Kidney (tissue), 14 donors: ENCODE data around the gene DMWD. TPM values are rescaled to one million over a fixed set of nuclear protein-coding genes. Genes with fewer than 3 reads are reported as not detected.

Experiments used
- DNase-seq, 5 donors: peaks; one replicate each; pipeline ENCODE4 v3.0.0-alpha.2; 2013 to 2020
- FAIRE-seq: peaks from 2 replicates; lab custom pipeline; 2012; peaks lifted over from hg19 to GRCh38; lab: Jason Lieb, UNC
- H3K27ac ChIP-seq, 2 donors: one replicate each; pipeline ENCODE4 v1.7.0; 2013; ENCODE audit warnings: low read depth in 2 of 2, low read length in 2 of 2, inconsistent platforms in 1 of 2
- H3K27me3 ChIP-seq: one replicate; pipeline ENCODE4 v1.7.1; 2013; ENCODE audit warnings: low read length, inconsistent platforms; ENCODE audit not compliant: control insufficient read depth, insufficient read depth
- H3K36me3 ChIP-seq, 3 donors: one replicate each; pipeline versions ENCODE4 v1.7.0 to v1.7.1; 2013; ENCODE audit warnings: low read length in 3 of 3, control low read depth in 1 of 3, inconsistent platforms in 1 of 3; ENCODE audit not compliant: insufficient read depth in 3 of 3, control insufficient read depth in 2 of 3
- H3K4me1 ChIP-seq, 3 donors: one replicate each; pipeline versions ENCODE4 v1.7.0 to v1.7.1; 2013; ENCODE audit warnings: low read length in 3 of 3, inconsistent platforms in 1 of 3, low read depth in 1 of 3; ENCODE audit not compliant: control insufficient read depth in 2 of 3, insufficient read depth in 2 of 3
- H3K4me3 ChIP-seq, 3 donors: one replicate each; pipeline versions ENCODE4 v1.7.0 to v1.8.1; 2013; ENCODE audit warnings: low read length in 3 of 3, control low read depth in 1 of 3, inconsistent platforms in 1 of 3
- H3K9ac ChIP-seq, 3 donors: one replicate each; pipeline versions ENCODE4 v1.7.0 to v1.7.1; 2013; ENCODE audit warnings: low read length in 3 of 3, control low read depth in 1 of 3, inconsistent platforms in 1 of 3
- H3K9me3 ChIP-seq, 3 donors: one replicate each; pipeline versions ENCODE4 v1.7.0 to v1.7.1; 2013; ENCODE audit warnings: low read length in 3 of 3, control low read depth in 1 of 3, inconsistent platforms in 1 of 3; ENCODE audit not compliant: control insufficient read depth in 2 of 3, insufficient read depth in 1 of 3
- intact Hi-C: fragments of 100-400 bp; cut with DNase I; formaldehyde crosslinking; loops from one replicate; pipeline ENCODE4 v1.11.1; 2022
- polyA plus RNA-seq: library from polyadenylated mRNA; stranded (reverse); fragments of 350-450 nt; fragmentation: Illumina TruSeq; extraction: RNeasy Lipid Tissue Mini Kit (QIAGEN cat#74804); gene quantifications from one replicate; pipeline ENCODE4 v1.2.3, GENCODE V29; 2014; ENCODE audit warnings: low read depth, low replicate concordance; ENCODE audit not compliant: insufficient read depth
- total RNA-seq: library from RNA; stranded (reverse); fragmentation: NEBNext Ultra II Directional; extraction: Animal tissue kit (Norgen Biotek cat#: 25700); gene quantifications from one replicate; pipeline ENCODE4 v1.2.1, GENCODE V29; 2021
- TF ChIP-seq, protein P1 (sequence below): IDR thresholded peaks from 3 replicates; pipeline ENCODE4 v1.5.1; 2012; ENCODE audit warnings: mild to moderate bottlenecking, moderate library complexity, borderline replicate concordance; ENCODE audit not compliant: insufficient read depth; ENCODE audit errors: extremely low read depth
- donor health status: control.
- donor health status: control.
- donor health status: control.
- donor health status: control.
- donor health status: control.
- donor health status: DM: yes; HTN: yes; CAD: no.
- donor health status: Normal renal cell carcinoma (clear cell type).

The DMWD gene
- total and polyA plus RNA-seq, 2 donors from 2014 or later = 22.2 to 60.9 TPM

DNA sequence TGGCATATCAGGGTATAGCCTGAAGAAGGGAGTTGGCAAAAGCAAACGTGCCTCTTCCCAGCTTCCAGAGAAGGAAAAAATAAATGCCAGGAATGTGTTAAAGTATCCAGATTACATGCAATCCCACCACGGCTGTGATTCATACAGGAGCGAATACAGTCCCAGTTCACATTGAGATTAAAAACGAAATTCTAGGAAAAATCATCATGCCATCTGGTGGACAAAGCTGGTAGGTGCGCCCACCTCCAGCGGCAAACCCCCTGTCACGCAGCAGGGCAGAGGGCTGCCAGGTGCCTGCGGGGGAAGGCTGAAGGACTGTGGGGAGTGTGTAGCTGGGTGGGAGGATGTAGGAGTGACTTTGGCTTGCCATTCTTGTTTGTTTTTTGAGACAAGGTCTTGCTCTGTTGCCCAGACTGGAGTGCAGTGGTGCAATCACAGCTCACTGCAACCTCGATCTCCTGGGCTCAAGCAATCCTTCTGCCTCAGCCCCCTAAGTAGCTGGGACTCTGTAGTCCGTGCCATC is 6.4 kb upstream of the DMWD start:
- H3K27me3 ChIP-seq = no peaks in the 10 kb centered on the region
- H3K9me3 ChIP-seq = no peaks in the 10 kb centered on the region
- H3K36me3 ChIP-seq = no peaks in the 10 kb centered on the region
- no peak overlapping the region for H3K27ac ChIP-seq
- DNase-seq = peak in 4 of 5 donors; percentile 90 to 95 (median 90)
- no peak overlapping the region for H3K9ac ChIP-seq
- FAIRE-seq = peak; percentile 32
- no peak overlapping the region for H3K4me3 ChIP-seq
- intact Hi-C loops = no loop called here
- H3K4me1 ChIP-seq = no peaks in the 10 kb centered on the region
- TF ChIP-seq, protein P1, sequence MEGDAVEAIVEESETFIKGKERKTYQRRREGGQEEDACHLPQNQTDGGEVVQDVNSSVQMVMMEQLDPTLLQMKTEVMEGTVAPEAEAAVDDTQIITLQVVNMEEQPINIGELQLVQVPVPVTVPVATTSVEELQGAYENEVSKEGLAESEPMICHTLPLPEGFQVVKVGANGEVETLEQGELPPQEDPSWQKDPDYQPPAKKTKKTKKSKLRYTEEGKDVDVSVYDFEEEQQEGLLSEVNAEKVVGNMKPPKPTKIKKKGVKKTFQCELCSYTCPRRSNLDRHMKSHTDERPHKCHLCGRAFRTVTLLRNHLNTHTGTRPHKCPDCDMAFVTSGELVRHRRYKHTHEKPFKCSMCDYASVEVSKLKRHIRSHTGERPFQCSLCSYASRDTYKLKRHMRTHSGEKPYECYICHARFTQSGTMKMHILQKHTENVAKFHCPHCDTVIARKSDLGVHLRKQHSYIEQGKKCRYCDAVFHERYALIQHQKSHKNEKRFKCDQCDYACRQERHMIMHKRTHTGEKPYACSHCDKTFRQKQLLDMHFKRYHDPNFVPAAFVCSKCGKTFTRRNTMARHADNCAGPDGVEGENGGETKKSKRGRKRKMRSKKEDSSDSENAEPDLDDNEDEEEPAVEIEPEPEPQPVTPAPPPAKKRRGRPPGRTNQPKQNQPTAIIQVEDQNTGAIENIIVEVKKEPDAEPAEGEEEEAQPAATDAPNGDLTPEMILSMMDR = peak; percentile 81

- TF ChIP-seq, protein P1 = no peak
- Histone ChIP-seq H3K9me3 (no peaks in the 10 kb centered on the region), H3K27me3 (no peaks in the 10 kb centered on the region), H3K4me3 (no peak overlapping the region), H3K9ac (no peak overlapping the region), H3K4me1 (peaks cover 0 to 12% (median 7%) of the 10 kb centered on the region in 3 donors), H3K36me3 (no peaks in the 10 kb centered on the region), H3K27ac (no peak overlapping the region)
- FAIRE-seq (no peak), DNase-seq (no peak)
- intact Hi-C loops = no loop called here
These were observed 2.0 kb upstream of the DMWD start for GRCh38 chr19:45794627-45795026.

DNA sequence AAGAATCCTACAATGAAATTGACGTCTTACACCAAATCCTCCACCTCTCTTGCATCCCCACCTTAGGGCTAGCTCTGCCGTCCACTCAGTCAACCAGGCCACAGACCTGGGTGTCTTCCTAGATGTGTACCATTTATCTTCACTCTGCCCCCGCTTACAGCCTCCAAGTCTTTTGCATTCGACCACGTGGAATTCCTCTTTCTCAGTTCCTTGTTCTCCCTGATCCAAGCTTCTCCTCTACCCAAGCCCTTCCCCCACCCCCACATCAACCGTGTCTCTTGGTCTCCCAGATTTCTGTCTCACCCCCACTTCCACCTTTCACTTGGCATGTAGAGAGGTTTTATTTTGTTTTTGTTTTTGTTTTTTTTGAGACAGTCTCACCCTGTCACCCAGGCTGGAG is 1.2 kb upstream of the DMWD start:
- FAIRE-seq (no peak), DNase-seq (no peak)
- TF ChIP-seq, protein P1 = no peak
- peaks cover 0 to 12% (median 7%) of the 10 kb centered on the region in 3 donors for H3K4me1 ChIP-seq
- H3K9ac ChIP-seq = no peak overlapping the region
- H3K36me3 ChIP-seq = peaks cover 0 to 6% (median 3%) of the 10 kb centered on the region in 3 donors
- H3K27me3 ChIP-seq = no peaks in the 10 kb centered on the region
- intact Hi-C loops = no loop called here
- H3K4me3 ChIP-seq = no peak overlapping the region
- H3K27ac ChIP-seq = no peak overlapping the region
- H3K9me3 ChIP-seq = no peaks in the 10 kb centered on the region

- Histone ChIP-seq H3K27ac (peak overlapping the region in 1 of 2 donors; percentile 45), H3K36me3 (peaks cover 0 to 13% (median 6%) of the 10 kb centered on the region in 3 donors), H3K9ac (peak overlapping the region in 2 of 3 donors; percentile 2 to 53), H3K9me3 (no peaks in the 10 kb centered on the region), H3K4me3 (peak overlapping the region in 2 of 3 donors; percentile 53 to 60), H3K4me1 (peaks cover 0 to 12% (median 7%) of the 10 kb centered on the region in 3 donors), H3K27me3 (no peaks in the 10 kb centered on the region)
- TF ChIP-seq, protein P1 = no peak
- FAIRE-seq (no peak), DNase-seq (no peak)
- intact Hi-C loops = no loop called here
These were observed 526 bp upstream of the DMWD start for GRCh38 chr19:45793178-45793564.
